Subcutaneous adipose tissue (tissue), 4 donors: Measurements from ENCODE around the gene XPNPEP3. TPM values are rescaled to one million over a fixed set of nuclear protein-coding genes. Genes with fewer than 3 reads are reported as not detected.

Experiments
- total RNA-seq, 4 donors: library from RNA; depleted of rRNA; stranded (reverse); fragments of >200 nt; gene quantifications; one replicate each; pipeline ENCODE4 v1.1.0, GENCODE V29; 2016
- TF ChIP-seq, protein P1 (sequence below): fragments of 450-650 bp; IDR thresholded peaks from one replicate; pipeline ENCODE4 v1.5.1; 2016; ENCODE audit warnings: low read depth, mild to moderate bottlenecking, control low read depth, antibody characterized with exemption, moderate library complexity

Gene XPNPEP3
- total RNA-seq, 4 donors from 2014 or later = 10.7 to 23.9 (median 13.0) TPM

GRCh38 chr22:40853333-40853732, 3.6 kb upstream of the XPNPEP3 start:
- TF ChIP-seq, protein P1, sequence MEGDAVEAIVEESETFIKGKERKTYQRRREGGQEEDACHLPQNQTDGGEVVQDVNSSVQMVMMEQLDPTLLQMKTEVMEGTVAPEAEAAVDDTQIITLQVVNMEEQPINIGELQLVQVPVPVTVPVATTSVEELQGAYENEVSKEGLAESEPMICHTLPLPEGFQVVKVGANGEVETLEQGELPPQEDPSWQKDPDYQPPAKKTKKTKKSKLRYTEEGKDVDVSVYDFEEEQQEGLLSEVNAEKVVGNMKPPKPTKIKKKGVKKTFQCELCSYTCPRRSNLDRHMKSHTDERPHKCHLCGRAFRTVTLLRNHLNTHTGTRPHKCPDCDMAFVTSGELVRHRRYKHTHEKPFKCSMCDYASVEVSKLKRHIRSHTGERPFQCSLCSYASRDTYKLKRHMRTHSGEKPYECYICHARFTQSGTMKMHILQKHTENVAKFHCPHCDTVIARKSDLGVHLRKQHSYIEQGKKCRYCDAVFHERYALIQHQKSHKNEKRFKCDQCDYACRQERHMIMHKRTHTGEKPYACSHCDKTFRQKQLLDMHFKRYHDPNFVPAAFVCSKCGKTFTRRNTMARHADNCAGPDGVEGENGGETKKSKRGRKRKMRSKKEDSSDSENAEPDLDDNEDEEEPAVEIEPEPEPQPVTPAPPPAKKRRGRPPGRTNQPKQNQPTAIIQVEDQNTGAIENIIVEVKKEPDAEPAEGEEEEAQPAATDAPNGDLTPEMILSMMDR = no peak

- TF ChIP-seq, protein P1 = no peak
Observed at GRCh38 chr22:40853961-40854360, 3.0 kb upstream of the XPNPEP3 start.

DNA sequence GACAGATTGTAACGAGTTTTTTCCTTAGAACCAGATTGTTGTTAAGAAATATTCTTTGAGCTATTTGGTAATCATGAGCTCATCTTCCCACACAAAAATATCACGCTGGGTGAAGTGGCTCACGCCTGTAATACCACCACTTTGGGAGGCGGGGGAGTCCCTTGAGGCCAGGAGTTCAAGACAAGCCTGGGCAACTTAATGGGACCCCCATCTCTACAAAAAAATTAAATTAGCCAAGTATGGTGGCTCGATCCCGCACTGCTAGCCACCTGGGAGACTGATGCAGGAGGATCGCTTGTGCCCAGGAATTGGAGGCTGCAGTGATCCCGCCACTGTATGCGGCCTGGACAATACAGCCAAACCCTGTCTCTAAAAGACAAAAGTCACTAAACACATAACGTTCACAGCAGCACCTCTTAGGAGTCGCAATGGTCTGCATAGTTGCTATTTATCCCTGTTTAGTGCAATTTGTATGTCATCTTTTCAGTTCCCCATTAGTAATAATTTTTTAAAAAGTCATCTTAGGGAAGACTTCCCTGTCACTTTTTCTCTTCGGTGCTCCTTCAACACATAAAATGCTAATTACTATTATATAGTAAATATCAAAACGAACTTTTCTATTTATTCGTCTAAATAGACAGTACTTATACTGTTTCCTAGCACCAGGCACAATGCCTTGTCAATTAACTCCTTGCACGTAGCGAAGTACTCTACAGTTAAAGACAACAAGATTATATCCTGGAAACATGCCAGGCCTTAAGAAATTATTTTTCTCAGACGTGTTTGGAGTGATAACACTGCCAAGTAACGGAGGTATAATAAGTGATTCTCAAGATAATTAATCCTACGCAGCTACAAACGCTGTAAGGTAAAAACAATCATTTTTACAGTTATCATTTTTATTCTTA, 1.6 kb upstream of the XPNPEP3 start:
- TF ChIP-seq, protein P1 = no peak

DNA sequence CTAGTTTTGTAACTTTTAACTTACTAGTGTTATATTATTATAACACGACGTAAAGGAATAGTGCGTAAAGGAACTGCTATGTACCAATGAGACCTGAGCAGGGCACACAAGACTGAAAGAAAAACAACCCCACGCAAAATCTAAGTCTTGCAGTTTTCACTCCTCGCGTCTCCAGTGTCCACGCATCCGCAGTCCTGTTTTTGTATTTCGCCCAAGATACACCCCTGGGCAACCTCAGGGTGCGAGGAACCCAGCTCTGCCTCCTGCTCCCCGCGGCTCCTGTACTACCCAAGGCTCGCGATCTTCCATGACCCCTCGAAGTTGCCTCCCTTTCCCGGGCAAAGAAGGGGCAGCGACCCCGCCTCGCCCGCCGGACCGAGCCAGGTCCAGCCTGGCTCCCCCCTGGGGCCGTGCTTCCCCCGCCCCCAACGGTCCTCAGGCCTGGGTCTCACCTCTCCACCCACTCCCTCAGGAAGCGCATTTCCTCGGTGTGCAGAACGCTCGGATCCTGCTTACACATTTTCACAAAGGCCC, 902 bp upstream of the XPNPEP3 start:
- TF ChIP-seq, protein P1 = no peak

GRCh38 chr22:40857309-40857855, 434 bp downstream of the XPNPEP3 start:
- TF ChIP-seq, protein P1 = no peak

DNA sequence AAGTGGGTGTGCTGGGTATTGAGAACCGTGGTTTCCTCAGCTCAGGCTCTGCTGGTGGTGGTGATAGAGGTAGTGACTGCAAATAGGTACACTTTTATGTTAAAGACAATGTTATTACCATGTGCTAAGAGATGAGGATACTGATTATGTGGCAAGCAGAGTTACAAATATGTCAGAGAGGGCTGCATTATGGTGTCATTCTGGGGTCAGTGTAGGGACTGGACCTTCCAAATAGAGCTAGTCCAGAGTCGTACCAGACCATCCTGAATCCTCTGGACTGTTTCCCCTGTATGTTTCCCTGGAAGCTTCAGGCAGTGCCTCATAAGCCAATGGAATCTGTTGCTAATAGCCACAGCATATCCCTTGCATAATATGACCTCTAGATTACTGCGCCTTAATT, 5.1 kb downstream of the XPNPEP3 start, which contains the start of gene DNAJB7:
Gene DNAJB7, minus strand, starts transcription at position 101 of the 400 bp plus-strand sequence. CDS start 119 bp downstream, outside the sequence.
- TF ChIP-seq, protein P1 = no peak

DNA sequence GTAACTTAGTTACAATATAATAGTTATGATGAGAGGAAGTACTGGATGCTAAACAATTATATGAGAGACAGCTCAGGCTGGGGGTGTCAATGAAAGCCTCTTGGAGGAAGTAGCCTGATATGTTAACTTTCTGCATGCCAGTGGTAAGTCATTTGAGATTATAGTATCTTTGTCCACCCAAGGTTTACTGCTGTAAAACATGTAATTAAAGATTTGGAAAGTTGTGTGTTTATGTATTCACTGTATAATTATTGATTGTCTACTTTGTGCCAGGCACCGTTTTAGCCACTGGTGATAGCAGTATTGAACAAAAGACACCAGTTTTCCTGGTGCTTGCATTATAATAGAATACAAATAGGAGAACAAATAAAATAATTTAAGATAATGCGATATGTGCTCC, 5.6 kb downstream of the XPNPEP3 start:
- TF ChIP-seq, protein P1 = no peak
